Stimulated activated CD8-positive, alpha-beta memory T cell treated with anti-CD3 and anti-CD28 coated beads, Interleukin-2, amount 100 ng/mL, for 1 hour (primary cell): Measurements from ENCODE around the gene SMC6.

ENCODE experiments used
- DNase-seq, 2 donors: peaks; one replicate each; pipeline ENCODE4 v3.0.0-alpha.2; 2020; ENCODE audit warnings: low read depth in 2 of 2

SMC6 gene

GRCh38 chr2:17615728-17616351 lies 137.8 kb downstream of the SMC6 start:
- no peak for DNase-seq

- DNase-seq: no peak
Observed at GRCh38 chr2:17615147-17615546, 138.5 kb downstream of the SMC6 start.

- DNase-seq: no peak
Observed at GRCh38 chr2:17614174-17614930, 139.3 kb downstream of the SMC6 start.
